IMR-90 (cell line): ENCODE measurements around the gene ZFAND6. TPM values are rescaled to one million over a fixed set of nuclear protein-coding genes. Genes with fewer than 3 reads are reported as not detected.

Experiments
- ATAC-seq: fragments of 200-7000 bp; cut with Tn5 transposase; 2 replicates; pipeline ENCODE4 v1.9.1; 2020; ENCODE audit warnings: low read depth, mild to moderate bottlenecking, moderate library complexity
- BruUV-seq: library from RNA; stranded (reverse); fragments of 400-500 nt; replicated peaks from 2 replicates; lab custom pipeline; 2021; lab: Mats Ljungman, UMichigan
- CTCF ChIA-PET: fragments of 300-600 bp; formaldehyde crosslinking; extraction: SDS; loops from one replicate; lab custom pipeline; 2021; ENCODE audit warnings: antibody characterized with exemption; lab: Yijun Ruan, JAX
- POLR2A ChIA-PET: fragments of 300-600 bp; sonication (Branson Sonifier 250); formaldehyde crosslinking; loops from one replicate; lab custom pipeline; 2022; ENCODE audit warnings: antibody characterized with exemption; ENCODE audit not compliant: unreplicated experiment; lab: Charles Lee
- DNase-seq: peaks from one replicate; pipeline ENCODE4 v3.0.0; 2013
- H2AFZ ChIP-seq: replicated peaks from 2 replicates; pipeline ENCODE3; 2013; ENCODE audit warnings: low read length, mild to moderate bottlenecking; ENCODE audit not compliant: poor library complexity
- H2AK5ac ChIP-seq: 2 replicates; pipeline ENCODE4 v1.6.1; 2013; ENCODE audit warnings: low read depth, low read length, inconsistent platforms
- H2AK9ac ChIP-seq: replicated peaks from 2 replicates; pipeline ENCODE3; 2013; ENCODE audit warnings: mild to moderate bottlenecking, low read depth, low read length, moderate library complexity; ENCODE audit not compliant: poor library complexity
- H2BK120ac ChIP-seq: 2 replicates; pipeline ENCODE4 v1.6.1; 2013; ENCODE audit warnings: low read depth, low read length, inconsistent platforms
- H2BK15ac ChIP-seq: 3 replicates; pipeline ENCODE4 v1.6.1; 2013; ENCODE audit warnings: low read depth, low read length, inconsistent platforms
- H2BK20ac ChIP-seq: 2 replicates; pipeline ENCODE4 v1.6.1; 2013; ENCODE audit warnings: low read depth, mild to moderate bottlenecking, inconsistent platforms, low read length, moderate library complexity
- H2BK5ac ChIP-seq: 2 replicates; pipeline ENCODE4 v1.6.1; 2013; ENCODE audit warnings: mild to moderate bottlenecking, low read depth, low read length, inconsistent platforms; ENCODE audit not compliant: poor library complexity, severe bottlenecking
- H3K14ac ChIP-seq: replicated peaks from 2 replicates; pipeline ENCODE4 v1.6.1; 2013; ENCODE audit warnings: low read depth, low read length, inconsistent platforms
- H3K18ac ChIP-seq: 2 replicates; pipeline ENCODE4 v1.6.1; 2013; ENCODE audit warnings: low read depth, low read length, control low read depth
- H3K23ac ChIP-seq: 2 replicates; pipeline ENCODE4 v1.6.1; 2013; ENCODE audit warnings: low read depth, low read length, inconsistent platforms
- H3K27ac ChIP-seq: 2 replicates; pipeline ENCODE4 v1.5.1; 2013; ENCODE audit warnings: mild to moderate bottlenecking, control low read depth, low read length; ENCODE audit not compliant: insufficient read depth
- H3K27me3 ChIP-seq: 2 replicates; pipeline ENCODE4 v1.6.1; 2013; ENCODE audit warnings: low read length; ENCODE audit not compliant: control insufficient read depth, insufficient read depth
- H3K36me3 ChIP-seq: 2 replicates; pipeline ENCODE4 v1.6.1; 2013; ENCODE audit warnings: low read length, mixed read lengths; ENCODE audit not compliant: control insufficient read depth, insufficient read depth
- H3K4ac ChIP-seq: 2 replicates; pipeline ENCODE4 v1.6.1; 2013; ENCODE audit warnings: low read depth, low read length, inconsistent platforms
- H3K4me1 ChIP-seq: 2 replicates; pipeline ENCODE4 v1.6.1; 2013; ENCODE audit warnings: low read length, mixed read lengths; ENCODE audit not compliant: control insufficient read depth, insufficient read depth
- H3K4me2 ChIP-seq: 2 replicates; pipeline ENCODE4 v1.6.1; 2013; ENCODE audit warnings: low read depth, mild to moderate bottlenecking, control low read depth, low read length, moderate library complexity
- H3K4me3 ChIP-seq: 2 replicates; pipeline ENCODE4 v1.5.1; 2013; ENCODE audit warnings: low read depth, mild to moderate bottlenecking, control low read depth, low read length, moderate library complexity; ENCODE audit not compliant: insufficient read depth
- H3K56ac ChIP-seq: 2 replicates; pipeline ENCODE4 v1.6.1; 2013; ENCODE audit warnings: low read length, inconsistent platforms; ENCODE audit not compliant: insufficient read depth; ENCODE audit errors: extremely low read depth
- H3K79me1 ChIP-seq, 2 experiments: 2 replicates each; pipeline ENCODE4 v1.6.1; 2013; ENCODE audit warnings: low read length in 2 of 2, inconsistent platforms in 1 of 2, low read depth in 1 of 2
- H3K9ac ChIP-seq: 2 replicates; pipeline ENCODE4 v1.6.1; 2013; ENCODE audit warnings: low read depth, low read length, control low read depth
- H3K9me1 ChIP-seq: 2 replicates; pipeline ENCODE4 v1.6.1; 2013; ENCODE audit warnings: low read length, inconsistent platforms; ENCODE audit not compliant: insufficient read depth
- H3K9me3 ChIP-seq: 2 replicates; pipeline ENCODE4 v1.6.1; 2013; ENCODE audit warnings: low read length; ENCODE audit not compliant: control insufficient read depth, insufficient read depth
- H4K20me1 ChIP-seq: 2 replicates; pipeline ENCODE4 v1.6.1; 2013; ENCODE audit warnings: low read length, inconsistent platforms; ENCODE audit not compliant: insufficient read depth
- H4K5ac ChIP-seq: 2 replicates; pipeline ENCODE4 v1.6.1; 2013; ENCODE audit warnings: mild to moderate bottlenecking, low read depth, low read length, control low read depth
- H4K8ac ChIP-seq, 2 experiments: 2 replicates each; pipeline ENCODE4 v1.6.1; 2013; ENCODE audit warnings: low read depth in 2 of 2, low read length in 2 of 2, control low read depth in 1 of 2, inconsistent platforms in 1 of 2
- H4K91ac ChIP-seq: 2 replicates; pipeline ENCODE4 v1.6.1; 2013; ENCODE audit warnings: low read depth, low read length, inconsistent platforms; ENCODE audit not compliant: insufficient read depth
- FOS ChIP-seq: fragments of 150-350 bp; IDR thresholded peaks from 2 replicates; pipeline ENCODE4 v1.6.1; 2016; ENCODE audit warnings: low read depth, low read length
- NFE2L2 ChIP-seq: fragments of 150-350 bp; IDR thresholded peaks from 2 replicates; pipeline ENCODE4 v1.6.1; 2016; ENCODE audit warnings: low read depth, mild to moderate bottlenecking, low read length
- RCOR1 ChIP-seq: IDR thresholded peaks from 2 replicates; pipeline ENCODE4 v1.6.1; 2012; ENCODE audit warnings: mild to moderate bottlenecking, low read length, improper control_type of control experiment; ENCODE audit not compliant: insufficient replicate concordance
- WGBS, 2 experiments: methylation state at CpG; one replicate each; pipeline versions ENCODE4 v1.1.5 to v1.1.7; 2013; ENCODE audit warnings: missing lambda C conversion rate in 2 of 2; ENCODE audit not compliant: insufficient read length in 1 of 2; ENCODE audit errors: extremely low coverage in 2 of 2; 5-methylcytosine and 5-hydroxymethylcytosine counted together
- dilution Hi-C: fragments of 300-500 bp; cut with HindIII; formaldehyde crosslinking; loops from one replicate; pipeline ENCODE4 v1.14.3; 2018; ENCODE audit warnings: low sequenced_read_pairs; ENCODE audit not compliant: unreplicated experiment
- in situ Hi-C: fragments of 300-500 bp; cut with MboI; formaldehyde crosslinking; loops from 3 replicates; pipeline ENCODE4 v1.14.3; 2019; ENCODE audit warnings: low sequenced_read_pairs, inconsistent platforms, mixed read lengths
- intact Hi-C: fragments of 100-400 bp; cut with micrococcal nuclease; formaldehyde crosslinking; loops from 2 replicates; pipeline ENCODE4 v1.10.0; 2022
- polyA plus RNA-seq, 3 experiments: library from polyadenylated mRNA; depleted of rRNA; stranded (reverse); fragments of >200 nt; gene quantifications; 2 replicates each; pipeline ENCODE4 v1.2.3, GENCODE V29; 2012; ENCODE audit warnings: low replicate concordance in 1 of 3
- total RNA-seq: library from RNA; depleted of rRNA; stranded (reverse); fragments of >200 nt; gene quantifications from 2 replicates; pipeline ENCODE4 v1.2.3, GENCODE V29; 2012
- TF ChIP-seq, protein P1 (sequence below): fragments of 150-350 bp; IDR thresholded peaks from 2 replicates; pipeline ENCODE4 v1.6.1; 2016; ENCODE audit warnings: low read depth, mild to moderate bottlenecking, low read length, moderate library complexity, borderline replicate concordance

ZFAND6 gene
- total and polyA plus RNA-seq, 2 of the 4 experiments (the other 2 are of a cell fraction): 77.5 to 96.4 TPM

DNA sequence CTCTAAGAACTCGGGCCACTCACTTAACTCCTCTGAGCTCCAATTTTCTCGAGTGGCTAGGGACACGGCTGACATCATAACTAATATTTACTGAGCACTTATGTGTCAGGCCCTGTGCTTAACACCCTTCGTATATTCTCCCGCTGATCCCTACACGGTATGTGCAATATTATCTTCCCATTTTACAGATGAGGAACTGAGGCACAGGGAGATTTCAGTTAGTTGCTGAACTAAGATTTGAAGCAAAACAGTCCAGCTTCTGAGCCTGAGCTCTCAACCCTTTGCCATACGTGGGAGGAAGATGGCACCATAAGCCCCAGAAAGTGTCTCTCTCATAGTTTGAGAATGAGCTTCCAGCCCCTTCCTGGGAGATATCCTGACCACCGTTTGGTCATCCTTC, 112.9 kb downstream of the ZFAND6 start:
- Histone ChIP-seq H2BK120ac (no peak overlapping the region), H2AFZ (peak overlapping the region; percentile 26), H4K91ac (no peak overlapping the region), H3K4ac (no peak overlapping the region), H3K9me3 (no peaks in the 10 kb centered on the region; the same call in 1 of the 2 replicates), H3K9me1 (peaks cover 14% of the 10 kb centered on the region; the same call in 1 of the 2 replicates), H2AK9ac (no peak overlapping the region), H3K79me1 (peaks cover 0 to 18% of the 10 kb centered on the region in 2 experiments; a peak in 2 of 4 replicates), H3K36me3 (peaks cover 15% of the 10 kb centered on the region), H3K23ac (no peak overlapping the region), H3K56ac (no peak overlapping the region), H4K20me1 (0 out of 2 replicates have a peak, but pooled peaks cover 8% of the 10 kb centered on the region), H2BK20ac (no peak overlapping the region), H3K27me3 (no peaks in the 10 kb centered on the region), H3K27ac (no peak overlapping the region), H4K8ac (no peak overlapping the region), H2BK5ac (no peak overlapping the region), H3K9ac (no peak overlapping the region), H3K18ac (no peak overlapping the region), H3K4me1 (peaks cover 12% of the 10 kb centered on the region), H4K5ac (no peak overlapping the region), H2BK15ac (no peak overlapping the region), H2AK5ac (0 out of 2 replicates have a peak overlapping the region, but pooled peaks have one; percentile 38), H3K4me2 (no peak overlapping the region), H3K14ac (no peak overlapping the region), H3K4me3 (no peak overlapping the region)
- DNase-seq (no peak), ATAC-seq (no peak)
- ChIA-PET CTCF (interaction anchor here (1.4 kb wide), 1 partner anchor 11 kb away, joined by 11 read pairs; no protein-coding TSS in a partner anchor), POLR2A (no interaction called here)
- intact Hi-C loops (loop anchor here (2.0 to 10.0 kb wide), 5 partner anchors 100 to 792 kb away; partner anchors contain the start of gene MTHFS), in situ Hi-C loops (loop anchor here (10.0 kb wide), 1 partner anchor 268 kb away; no protein-coding TSS in a partner anchor), dilution Hi-C loops (no loop called here)
- WGBS, 2 experiments: 83% methylated on average over 2 of the region's 8 CpGs; no CpG with 5 or more reads in 1 of the 2 experiments
- BruUV-seq: no TSS peak
- TF ChIP-seq, protein P1, sequence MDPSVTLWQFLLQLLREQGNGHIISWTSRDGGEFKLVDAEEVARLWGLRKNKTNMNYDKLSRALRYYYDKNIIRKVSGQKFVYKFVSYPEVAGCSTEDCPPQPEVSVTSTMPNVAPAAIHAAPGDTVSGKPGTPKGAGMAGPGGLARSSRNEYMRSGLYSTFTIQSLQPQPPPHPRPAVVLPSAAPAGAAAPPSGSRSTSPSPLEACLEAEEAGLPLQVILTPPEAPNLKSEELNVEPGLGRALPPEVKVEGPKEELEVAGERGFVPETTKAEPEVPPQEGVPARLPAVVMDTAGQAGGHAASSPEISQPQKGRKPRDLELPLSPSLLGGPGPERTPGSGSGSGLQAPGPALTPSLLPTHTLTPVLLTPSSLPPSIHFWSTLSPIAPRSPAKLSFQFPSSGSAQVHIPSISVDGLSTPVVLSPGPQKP: no peak
- no peak for TF ChIP-seq NFE2L2
- TF ChIP-seq RCOR1: peak; percentile 22
- TF ChIP-seq FOS: no peak
